ENCODE measurements around the gene ZNF423.

The ZNF423 gene

DNA sequence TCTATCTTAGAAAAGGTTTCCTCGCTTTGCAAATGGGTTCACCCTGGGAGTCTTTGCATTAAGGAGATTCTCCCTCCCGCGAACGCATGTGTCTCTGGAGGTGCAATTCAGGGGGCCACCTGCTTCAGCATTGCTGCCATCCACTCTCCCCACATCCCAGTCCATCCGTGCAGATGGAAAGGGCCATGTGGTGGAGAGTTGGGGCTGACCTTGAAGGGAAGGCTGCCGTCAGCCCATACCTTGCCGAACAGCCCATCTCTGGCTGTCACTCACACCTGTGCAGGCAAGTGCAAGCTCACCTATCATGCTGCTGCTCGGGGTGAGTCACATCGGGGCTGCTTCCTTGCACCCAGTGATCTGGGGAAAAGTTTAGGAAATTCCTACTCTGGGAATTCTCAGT, 106.1 kb downstream of the ZNF423 start:
- H3K27ac ChIP-seq (ENCODE audit: low read depth, low read length) = no peak overlapping the region
- H3K27me3 ChIP-seq (ENCODE audit: control insufficient read depth, low read length) = peaks cover 5% of the 10 kb centered on the region
- no peak overlapping the region for H3K4me3 ChIP-seq (ENCODE audit: low read length)
- no peaks in the 10 kb centered on the region for H3K4me1 ChIP-seq (ENCODE audit: control insufficient read depth, low read length)
- H3K4me2 ChIP-seq (ENCODE audit: low read length) = no peak overlapping the region
- H3K9me3 ChIP-seq (ENCODE audit: control insufficient read depth, insufficient read depth, low read length) = no peaks in the 10 kb centered on the region
- TF ChIP-seq EZH2phosphoT487 (IDR thresholded peaks at IDR 0.05; ENCODE audit: borderline replicate concordance, low read length) = no peak
- TF ChIP-seq, protein P1, sequence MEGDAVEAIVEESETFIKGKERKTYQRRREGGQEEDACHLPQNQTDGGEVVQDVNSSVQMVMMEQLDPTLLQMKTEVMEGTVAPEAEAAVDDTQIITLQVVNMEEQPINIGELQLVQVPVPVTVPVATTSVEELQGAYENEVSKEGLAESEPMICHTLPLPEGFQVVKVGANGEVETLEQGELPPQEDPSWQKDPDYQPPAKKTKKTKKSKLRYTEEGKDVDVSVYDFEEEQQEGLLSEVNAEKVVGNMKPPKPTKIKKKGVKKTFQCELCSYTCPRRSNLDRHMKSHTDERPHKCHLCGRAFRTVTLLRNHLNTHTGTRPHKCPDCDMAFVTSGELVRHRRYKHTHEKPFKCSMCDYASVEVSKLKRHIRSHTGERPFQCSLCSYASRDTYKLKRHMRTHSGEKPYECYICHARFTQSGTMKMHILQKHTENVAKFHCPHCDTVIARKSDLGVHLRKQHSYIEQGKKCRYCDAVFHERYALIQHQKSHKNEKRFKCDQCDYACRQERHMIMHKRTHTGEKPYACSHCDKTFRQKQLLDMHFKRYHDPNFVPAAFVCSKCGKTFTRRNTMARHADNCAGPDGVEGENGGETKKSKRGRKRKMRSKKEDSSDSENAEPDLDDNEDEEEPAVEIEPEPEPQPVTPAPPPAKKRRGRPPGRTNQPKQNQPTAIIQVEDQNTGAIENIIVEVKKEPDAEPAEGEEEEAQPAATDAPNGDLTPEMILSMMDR (IDR thresholded peaks at IDR 0.05; ENCODE audit: low read depth, low read length, poor library complexity, severe bottlenecking) = no peak
- no peaks in the 10 kb centered on the region for H3K79me2 ChIP-seq (ENCODE audit: control insufficient read depth, low read length)
- H4K20me1 ChIP-seq (ENCODE audit: control insufficient read depth, insufficient read depth, low read depth, low read length) = no peaks in the 10 kb centered on the region
- H3K9me2 ChIP-seq (replicated peaks; ENCODE audit: control insufficient read depth, low read length) = no peaks in the 10 kb centered on the region
- no peaks in the 10 kb centered on the region for H3F3A ChIP-seq (ENCODE audit: control insufficient read depth, insufficient read depth)
- H3K36me3 ChIP-seq (ENCODE audit: control insufficient read depth, low read length) = no peaks in the 10 kb centered on the region

- no peaks in the 10 kb centered on the region for H3K36me3 ChIP-seq (ENCODE audit: control insufficient read depth, low read length)
- no peaks in the 10 kb centered on the region for H3K4me1 ChIP-seq (ENCODE audit: control insufficient read depth, low read length)
- H3F3A ChIP-seq (ENCODE audit: control insufficient read depth, insufficient read depth) = no peaks in the 10 kb centered on the region
- no peaks in the 10 kb centered on the region for H4K20me1 ChIP-seq (ENCODE audit: control insufficient read depth, insufficient read depth, low read depth, low read length)
- H3K4me2 ChIP-seq (ENCODE audit: low read length) = no peak overlapping the region
- no peak overlapping the region for H3K4me3 ChIP-seq (ENCODE audit: low read length)
- H3K9me3 ChIP-seq (ENCODE audit: control insufficient read depth, insufficient read depth, low read length) = no peaks in the 10 kb centered on the region
- no peaks in the 10 kb centered on the region for H3K27me3 ChIP-seq (ENCODE audit: control insufficient read depth, low read length)
- H3K27ac ChIP-seq (ENCODE audit: low read depth, low read length) = no peak overlapping the region
- no peaks in the 10 kb centered on the region for H3K9me2 ChIP-seq (replicated peaks; ENCODE audit: control insufficient read depth, low read length)
- no peaks in the 10 kb centered on the region for H3K79me2 ChIP-seq (ENCODE audit: control insufficient read depth, low read length)
- TF ChIP-seq EZH2phosphoT487 (IDR thresholded peaks at IDR 0.05; ENCODE audit: borderline replicate concordance, low read length) = no peak
- TF ChIP-seq, protein P1 (IDR thresholded peaks at IDR 0.05; ENCODE audit: low read depth, low read length, poor library complexity, severe bottlenecking) = no peak
These were observed 107.6 kb downstream of the ZNF423 start for GRCh38 chr16:49748322-49748721.

DNA sequence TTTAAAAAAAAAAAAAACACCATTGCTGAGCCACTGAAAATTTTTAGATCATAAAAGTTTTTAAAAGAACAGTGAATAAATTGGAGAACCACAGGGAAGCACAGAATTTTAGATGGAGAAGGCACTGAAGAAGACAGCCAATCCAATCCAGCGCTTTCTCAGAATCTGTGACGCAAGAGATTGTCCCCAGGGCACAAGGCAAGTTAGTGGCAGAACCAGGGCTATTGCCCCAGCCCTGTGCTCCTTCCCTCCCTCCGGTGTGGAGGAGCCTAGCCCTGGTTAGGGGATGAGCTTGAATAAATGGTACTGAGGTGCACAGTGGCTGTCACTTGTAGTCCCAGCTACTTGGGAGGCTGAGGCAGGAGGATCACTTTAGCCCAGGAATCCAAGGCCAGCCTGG, 108.3 kb downstream of the ZNF423 start:
- no peaks in the 10 kb centered on the region for H3K4me1 ChIP-seq (ENCODE audit: control insufficient read depth, low read length)
- no peak overlapping the region for H3K4me2 ChIP-seq (ENCODE audit: low read length)
- H3K79me2 ChIP-seq (ENCODE audit: control insufficient read depth, low read length) = no peaks in the 10 kb centered on the region
- H3K27ac ChIP-seq (ENCODE audit: low read depth, low read length) = no peak overlapping the region
- H3K4me3 ChIP-seq (ENCODE audit: low read length) = no peak overlapping the region
- no peaks in the 10 kb centered on the region for H3K27me3 ChIP-seq (ENCODE audit: control insufficient read depth, low read length)
- H4K20me1 ChIP-seq (ENCODE audit: control insufficient read depth, insufficient read depth, low read depth, low read length) = no peaks in the 10 kb centered on the region
- no peaks in the 10 kb centered on the region for H3K9me3 ChIP-seq (ENCODE audit: control insufficient read depth, insufficient read depth, low read length)
- no peaks in the 10 kb centered on the region for H3F3A ChIP-seq (ENCODE audit: control insufficient read depth, insufficient read depth)
- TF ChIP-seq, protein P1 (IDR thresholded peaks at IDR 0.05; ENCODE audit: low read depth, low read length, poor library complexity, severe bottlenecking) = no peak
- no peak for TF ChIP-seq EZH2phosphoT487 (IDR thresholded peaks at IDR 0.05; ENCODE audit: borderline replicate concordance, low read length)
- H3K9me2 ChIP-seq (replicated peaks; ENCODE audit: control insufficient read depth, low read length) = no peaks in the 10 kb centered on the region
- no peaks in the 10 kb centered on the region for H3K36me3 ChIP-seq (ENCODE audit: control insufficient read depth, low read length)

DNA sequence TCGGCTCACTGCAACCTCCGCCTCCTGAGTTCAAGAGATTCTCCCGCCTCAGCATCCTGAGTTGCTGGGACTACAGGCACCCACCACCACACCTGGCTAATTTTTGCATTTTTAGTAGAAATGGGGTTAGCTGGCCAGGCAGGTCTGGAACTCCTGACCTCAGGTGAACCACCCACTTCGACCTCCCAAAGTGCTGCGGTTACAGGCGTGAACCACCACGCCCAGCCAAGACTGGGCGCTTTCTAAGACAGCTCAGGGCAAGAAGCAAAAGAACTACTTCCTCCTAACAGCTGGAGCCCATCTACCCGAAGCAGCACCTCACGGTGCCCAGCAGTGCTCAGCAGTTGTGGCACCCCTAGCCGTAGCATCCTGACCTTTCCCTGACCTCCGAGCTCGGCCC, 109.4 kb downstream of the ZNF423 start:
- Histone ChIP-seq H3K79me2 (ENCODE audit: control insufficient read depth, low read length) (no peaks in the 10 kb centered on the region), H3K9me3 (ENCODE audit: control insufficient read depth, insufficient read depth, low read length) (no peaks in the 10 kb centered on the region), H3K4me2 (ENCODE audit: low read length) (no peak overlapping the region), H3K27ac (ENCODE audit: low read depth, low read length) (no peak overlapping the region), H3F3A (ENCODE audit: control insufficient read depth, insufficient read depth) (no peaks in the 10 kb centered on the region), H4K20me1 (ENCODE audit: control insufficient read depth, insufficient read depth, low read depth, low read length) (no peaks in the 10 kb centered on the region), H3K4me3 (ENCODE audit: low read length) (no peak overlapping the region), H3K27me3 (ENCODE audit: control insufficient read depth, low read length) (no peaks in the 10 kb centered on the region), H3K9me2 (replicated peaks; ENCODE audit: control insufficient read depth, low read length) (no peaks in the 10 kb centered on the region), H3K4me1 (ENCODE audit: control insufficient read depth, low read length) (no peaks in the 10 kb centered on the region), H3K36me3 (ENCODE audit: control insufficient read depth, low read length) (no peaks in the 10 kb centered on the region)
- TF ChIP-seq EZH2phosphoT487 (IDR thresholded peaks at IDR 0.05; ENCODE audit: borderline replicate concordance, low read length) = no peak
- TF ChIP-seq, protein P1 (IDR thresholded peaks at IDR 0.05; ENCODE audit: low read depth, low read length, poor library complexity, severe bottlenecking) = no peak

Data from DOHH2 (cell line).